WTC11 (cell line): ENCODE measurements around the gene TMC1. TPM values are rescaled to one million over a fixed set of nuclear protein-coding genes. Genes with fewer than 3 reads are reported as not detected.

Experiments used
- ATAC-seq: fragments of 200-7000 bp; cut with Tn5 transposase; 2 replicates; pipeline ENCODE4 v1.10.0; 2021; ENCODE audit warnings: mild to moderate bottlenecking, moderate library complexity
- CTCF ChIA-PET: fragments of 300-600 bp; sonication (Branson Sonifier 250); formaldehyde crosslinking; loops from one replicate; lab custom pipeline; 2021; ENCODE audit warnings: antibody characterized with exemption; lab: Charles Lee
- POLR2A ChIA-PET: fragments of 350-600 bp; sonication (Branson Sonifier 250); formaldehyde crosslinking; loops from one replicate; lab custom pipeline; 2021; ENCODE audit warnings: antibody characterized with exemption; lab: Charles Lee
- DNase-seq: peaks from one replicate; pipeline ENCODE4 v3.0.0; 2021; ENCODE audit warnings: low spot score
- H3K27ac Mint-ChIP-seq: 2 replicates; pipeline ENCODE4 v1.8.0; 2021; ENCODE audit warnings: mixed read lengths
- H3K27me3 Mint-ChIP-seq: 2 replicates; pipeline ENCODE4 v1.8.0; 2021; ENCODE audit warnings: low read depth, mild to moderate bottlenecking, moderate library complexity, mixed read lengths
- H3K36me3 Mint-ChIP-seq: 2 replicates; pipeline ENCODE4 v1.8.0; 2021; ENCODE audit warnings: mixed read lengths
- H3K4me1 Mint-ChIP-seq: 2 replicates; pipeline ENCODE4 v1.8.0; 2022; ENCODE audit warnings: mixed read lengths
- H3K4me3 Mint-ChIP-seq: 2 replicates; pipeline ENCODE4 v1.8.0; 2021; ENCODE audit warnings: mild to moderate bottlenecking, moderate library complexity, mixed read lengths
- H3K9me3 Mint-ChIP-seq: 2 replicates; pipeline ENCODE4 v1.8.0; 2021; ENCODE audit warnings: mixed read lengths
- ARID4B ChIP-seq: sonication (generic); formaldehyde crosslinking; IDR thresholded peaks from 2 replicates; pipeline ENCODE4 v1.8.0; 2023; ENCODE audit warnings: missing genetic modification reagents, mild to moderate bottlenecking, borderline replicate concordance
- ATF1 ChIP-seq: sonication (generic); formaldehyde crosslinking; IDR thresholded peaks from 2 replicates; pipeline ENCODE4 v1.8.1; 2023; ENCODE audit warnings: mild to moderate bottlenecking, moderate library complexity, missing genetic modification reagents
- CBFB ChIP-seq: sonication (generic); formaldehyde crosslinking; IDR thresholded peaks from 2 replicates; pipeline ENCODE4 v1.8.1; 2022; ENCODE audit warnings: mild to moderate bottlenecking, low read depth, missing genetic modification reagents
- E2F5 ChIP-seq: sonication (generic); formaldehyde crosslinking; IDR thresholded peaks from 2 replicates; pipeline ENCODE4 v1.8.1; 2022; ENCODE audit warnings: mild to moderate bottlenecking, moderate library complexity, missing genetic modification reagents
- ELF4 ChIP-seq: sonication (generic); formaldehyde crosslinking; IDR thresholded peaks from 2 replicates; pipeline ENCODE4 v1.8.1; 2022; ENCODE audit warnings: low read depth, mild to moderate bottlenecking, moderate library complexity, missing genetic modification reagents
- EMX1 ChIP-seq: fragments of 250-450 bp; sonication (Bioruptor Pico); IDR thresholded peaks from 2 replicates; pipeline ENCODE4 v1.8.0; 2021; ENCODE audit warnings: mild to moderate bottlenecking
- FOXK1 ChIP-seq: sonication (generic); formaldehyde crosslinking; IDR thresholded peaks from 2 replicates; pipeline ENCODE4 v1.8.0; 2022; ENCODE audit warnings: mild to moderate bottlenecking, moderate library complexity, missing genetic modification reagents
- GTF2I ChIP-seq: fragments of 250-450 bp; sonication (Bioruptor Pico); conservative IDR thresholded peaks from 2 replicates; pipeline ENCODE4 v1.4.0; 2021; ENCODE audit warnings: mild to moderate bottlenecking
- HMGA2 ChIP-seq: fragments of 250-450 bp; sonication (Bioruptor Pico); IDR thresholded peaks from 2 replicates; pipeline ENCODE4 v1.4.0; 2021; ENCODE audit warnings: mild to moderate bottlenecking, moderate library complexity
- KAT7 ChIP-seq: sonication (generic); formaldehyde crosslinking; IDR thresholded peaks from 2 replicates; pipeline ENCODE4 v1.8.1; 2023; ENCODE audit warnings: missing genetic modification reagents, mild to moderate bottlenecking, borderline replicate concordance
- MLX ChIP-seq: sonication (generic); formaldehyde crosslinking; IDR thresholded peaks from 2 replicates; pipeline ENCODE4 v1.8.1; 2023; ENCODE audit warnings: mild to moderate bottlenecking, missing genetic modification reagents, moderate library complexity
- SMAD4 ChIP-seq: sonication (generic); formaldehyde crosslinking; IDR thresholded peaks from 2 replicates; pipeline ENCODE4 v1.8.0; 2022; ENCODE audit warnings: mild to moderate bottlenecking, missing genetic modification reagents
- TCF7 ChIP-seq: sonication (generic); formaldehyde crosslinking; IDR thresholded peaks from 2 replicates; pipeline ENCODE4 v1.8.0; 2022; ENCODE audit warnings: mild to moderate bottlenecking, low read depth, missing genetic modification reagents, moderate library complexity
- USF2 ChIP-seq: sonication (generic); formaldehyde crosslinking; IDR thresholded peaks from 2 replicates; pipeline ENCODE4 v1.8.1; 2023; ENCODE audit warnings: mild to moderate bottlenecking, missing genetic modification reagents, moderate library complexity
- ZNF263 ChIP-seq: sonication (generic); formaldehyde crosslinking; IDR thresholded peaks from 2 replicates; pipeline ENCODE4 v1.8.1; 2022; ENCODE audit warnings: low read depth, mild to moderate bottlenecking, moderate library complexity, missing genetic modification reagents
- ZNF317 ChIP-seq: sonication (generic); formaldehyde crosslinking; IDR thresholded peaks from 2 replicates; pipeline ENCODE4 v1.8.1; 2023; ENCODE audit warnings: low read depth, mild to moderate bottlenecking, moderate library complexity, missing genetic modification reagents, borderline replicate concordance
- ZNF423 ChIP-seq: fragments of 250-450 bp; sonication (Bioruptor Pico); IDR thresholded peaks from 2 replicates; pipeline ENCODE4 v2.1.2; 2022; ENCODE audit warnings: mild to moderate bottlenecking, moderate library complexity
- total RNA-seq: library from RNA; stranded (reverse); gene quantifications from 3 replicates; pipeline ENCODE4 v1.2.3, GENCODE V29; 2021
- TF ChIP-seq, protein P1 (sequence below): sonication (generic); formaldehyde crosslinking; IDR thresholded peaks from 2 replicates; pipeline ENCODE4 v1.8.0; 2022; ENCODE audit warnings: mild to moderate bottlenecking, missing genetic modification reagents
- TF ChIP-seq, protein P2 (sequence below): sonication (generic); formaldehyde crosslinking; IDR thresholded peaks from 2 replicates; pipeline ENCODE4 v1.8.1; 2023; ENCODE audit warnings: mild to moderate bottlenecking, missing genetic modification reagents

TMC1 gene
- total RNA-seq, 1 experiment from 2014 or later, result 0.31 TPM

DNA sequence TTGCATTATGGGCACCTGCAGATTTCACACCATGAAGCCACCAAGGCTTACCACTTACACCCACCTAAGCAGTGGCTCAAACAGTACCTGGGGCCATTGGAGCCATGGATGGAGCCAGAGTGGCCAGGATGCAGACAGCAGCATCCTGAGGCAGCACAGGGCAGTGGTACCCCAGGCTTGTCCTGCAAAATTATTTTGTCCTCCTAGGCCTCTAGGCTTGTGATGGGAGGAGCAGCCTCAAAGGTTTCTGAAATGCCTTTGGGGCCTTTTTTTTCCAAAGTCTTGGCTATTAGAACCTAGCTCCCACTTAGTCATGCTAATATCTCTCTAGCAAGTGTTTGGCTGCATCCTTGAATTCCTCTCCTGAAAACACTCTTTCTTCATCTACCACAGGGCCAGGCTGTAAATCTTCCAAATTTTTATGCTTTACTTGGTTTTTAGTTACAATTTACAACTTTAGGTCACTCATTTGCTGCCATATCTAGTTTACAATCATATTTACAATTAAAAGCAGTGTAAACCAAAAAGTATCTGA, 15.7 kb downstream of the TMC1 start:
- H3K9me3 Mint-ChIP-seq, result peaks cover 24% of the 10 kb centered on the region
- CTCF ChIA-PET, result no interaction called here
- ATAC-seq, result no peak
- no peak overlapping the region for H3K4me3 Mint-ChIP-seq
- H3K27ac Mint-ChIP-seq, result no peak overlapping the region
- DNase-seq, result no peak
- no peak for TF ChIP-seq ZNF263 (CRISPR knock-in tag)
- no peak for TF ChIP-seq HMGA2 (CRISPR knock-in tag)
- no peak for TF ChIP-seq GTF2I
- no peak for TF ChIP-seq EMX1 (CRISPR knock-in tag)
- TF ChIP-seq, protein P1, sequence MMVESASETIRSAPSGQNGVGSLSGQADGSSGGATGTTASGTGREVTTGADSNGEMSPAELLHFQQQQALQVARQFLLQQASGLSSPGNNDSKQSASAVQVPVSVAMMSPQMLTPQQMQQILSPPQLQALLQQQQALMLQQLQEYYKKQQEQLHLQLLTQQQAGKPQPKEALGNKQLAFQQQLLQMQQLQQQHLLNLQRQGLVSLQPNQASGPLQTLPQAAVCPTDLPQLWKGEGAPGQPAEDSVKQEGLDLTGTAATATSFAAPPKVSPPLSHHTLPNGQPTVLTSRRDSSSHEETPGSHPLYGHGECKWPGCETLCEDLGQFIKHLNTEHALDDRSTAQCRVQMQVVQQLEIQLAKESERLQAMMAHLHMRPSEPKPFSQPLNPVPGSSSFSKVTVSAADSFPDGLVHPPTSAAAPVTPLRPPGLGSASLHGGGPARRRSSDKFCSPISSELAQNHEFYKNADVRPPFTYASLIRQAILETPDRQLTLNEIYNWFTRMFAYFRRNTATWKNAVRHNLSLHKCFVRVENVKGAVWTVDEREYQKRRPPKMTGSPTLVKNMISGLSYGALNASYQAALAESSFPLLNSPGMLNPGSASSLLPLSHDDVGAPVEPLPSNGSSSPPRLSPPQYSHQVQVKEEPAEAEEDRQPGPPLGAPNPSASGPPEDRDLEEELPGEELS (CRISPR knock-in tag), result no peak
- no peak for TF ChIP-seq ATF1 (CRISPR knock-in tag)
- TF ChIP-seq ZNF423 (CRISPR knock-in tag), result no peak
- TF ChIP-seq TCF7 (CRISPR knock-in tag), result no peak
- no peak for TF ChIP-seq USF2
- TF ChIP-seq, protein P2, sequence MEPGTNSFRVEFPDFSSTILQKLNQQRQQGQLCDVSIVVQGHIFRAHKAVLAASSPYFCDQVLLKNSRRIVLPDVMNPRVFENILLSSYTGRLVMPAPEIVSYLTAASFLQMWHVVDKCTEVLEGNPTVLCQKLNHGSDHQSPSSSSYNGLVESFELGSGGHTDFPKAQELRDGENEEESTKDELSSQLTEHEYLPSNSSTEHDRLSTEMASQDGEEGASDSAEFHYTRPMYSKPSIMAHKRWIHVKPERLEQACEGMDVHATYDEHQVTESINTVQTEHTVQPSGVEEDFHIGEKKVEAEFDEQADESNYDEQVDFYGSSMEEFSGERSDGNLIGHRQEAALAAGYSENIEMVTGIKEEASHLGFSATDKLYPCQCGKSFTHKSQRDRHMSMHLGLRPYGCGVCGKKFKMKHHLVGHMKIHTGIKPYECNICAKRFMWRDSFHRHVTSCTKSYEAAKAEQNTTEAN (CRISPR knock-in tag), result no peak
- no peak for TF ChIP-seq SMAD4 (CRISPR knock-in tag)
- no peak for TF ChIP-seq CBFB (CRISPR knock-in tag)
- TF ChIP-seq ZNF317, result no peak
- no peak for TF ChIP-seq FOXK1 (CRISPR knock-in tag)
- no peak for TF ChIP-seq ARID4B
- no peak for TF ChIP-seq MLX (CRISPR knock-in tag)
- TF ChIP-seq ELF4 (CRISPR knock-in tag), result no peak
- no peak for TF ChIP-seq KAT7 (CRISPR knock-in tag)
- no peak for TF ChIP-seq E2F5 (CRISPR knock-in tag)
- no peaks in the 10 kb centered on the region for H3K27me3 Mint-ChIP-seq
- POLR2A ChIA-PET, result no interaction called here
- peaks cover 21% of the 10 kb centered on the region for H3K36me3 Mint-ChIP-seq
- H3K4me1 Mint-ChIP-seq, result peaks cover 16% of the 10 kb centered on the region
